ENCODE measurements around the gene TUT4. TPM values are rescaled to one million over a fixed set of nuclear protein-coding genes. Genes with fewer than 3 reads are reported as not detected.

TUT4 gene
- total RNA-seq = 10 to 100 TPM; 37.5 to 40.1 TPM
- 100 to 1,000 TPM; 104 to 138 (median 123) TPM for polyA plus RNA-seq (ENCODE audit: insufficient read length in 6 of 6)
- long read RNA-seq, donor 1, full-length matches to known transcripts = 12 of 341 reads
- long read RNA-seq, donor 1, partial matches to known transcripts = 204 of 341 reads
- long read RNA-seq, donor 1, other reads (novel, unspliced or antisense) = 125 of 341 reads
- long read RNA-seq, donor 2, full-length matches to known transcripts = 15 of 381 reads
- long read RNA-seq, donor 2, partial matches to known transcripts = 360 of 381 reads
- long read RNA-seq, donor 2, other reads (novel, unspliced or antisense) = 6 of 381 reads
- long read RNA-seq, donor 3, full-length matches to known transcripts = 3 of 3 reads
- long read RNA-seq, donor 3, partial matches to known transcripts = 0 of 3 reads
- long read RNA-seq, donor 3, other reads (novel, unspliced or antisense) = 0 of 3 reads
- long read RNA-seq, donor 4, partial matches to known transcripts = 13 of 14 reads
- long read RNA-seq, donor 4, other reads (novel, unspliced or antisense) = 1 of 14 reads
- long read RNA-seq, donor 5, transcript TUT4-207 (3 exons, 775 nt) = major isoform, 8 of 23 reads
- long read RNA-seq, donor 5, partial matches to known transcripts = 14 of 23 reads
- long read RNA-seq, donor 5, other reads (novel, unspliced or antisense) = 0 of 23 reads
- long read RNA-seq, donor 6, partial matches to known transcripts = 0 of 2 reads
- long read RNA-seq, donor 6, other reads (novel, unspliced or antisense) = 0 of 2 reads
- long read RNA-seq, donor 7, transcript TUT4-207 (3 exons, 775 nt) = major isoform, 5 of 136 reads
- long read RNA-seq, donor 7, partial matches to known transcripts = 54 of 136 reads
- long read RNA-seq, donor 7, other reads (novel, unspliced or antisense) = 77 of 136 reads
- long read RNA-seq, donor 8, full-length matches to known transcripts = 12 of 23 reads
- long read RNA-seq, donor 8, partial matches to known transcripts = 11 of 23 reads
- long read RNA-seq, donor 8, other reads (novel, unspliced or antisense) = 0 of 23 reads
- long read RNA-seq, donor 9 = 0 reads
- long read RNA-seq, donor 10, partial matches to known transcripts = 1 of 2 reads
- long read RNA-seq, donor 10, other reads (novel, unspliced or antisense) = 1 of 2 reads
- long read RNA-seq, donor 11, partial matches to known transcripts = 7 of 12 reads
- long read RNA-seq, donor 11, other reads (novel, unspliced or antisense) = 0 of 12 reads
- long read RNA-seq, donor 12, transcript TUT4-207 (3 exons, 775 nt) = major isoform, 6 of 98 reads
- long read RNA-seq, donor 12, partial matches to known transcripts = 53 of 98 reads
- long read RNA-seq, donor 12, other reads (novel, unspliced or antisense) = 38 of 98 reads

- no peak for TF ChIP-seq CTCF (IDR thresholded peaks at IDR 0.05)
- Histone ChIP-seq H3K9me3 (no peaks in the 10 kb centered on the region), H3K36me3 (no peaks in the 10 kb centered on the region), H3K4me3 (peak within 1 kb of the TSS; percentile 89 to 96), H3K27me3 (no peaks in the 10 kb centered on the region), H3K4me1 (peaks cover 5 to 33% of the 10 kb centered on the region in 2 donors), H3K27ac (peak within 1 kb of the TSS; percentile 84 to 93)
- DNase-seq = peak; percentile 80 to 95 (median 92)
- ATAC-seq = peak; percentile 83
- intact Hi-C loops (cut with DNase I) = no loop called here
These were observed at the start of gene TUT4 for GRCh38 chr1:52552505-52553361. Gene TUT4, minus strand, starts transcription at chr1:52553092. Its CDS starts 26,812 bp downstream, at chr1:52526280.

GRCh38 chr1:52601991-52602855, 49.3 kb upstream of the TUT4 start, which contains the start of gene GPX7:
Gene GPX7, plus strand, starts transcription at chr1:52602371. Its CDS starts 39 bp downstream, at chr1:52602410.
- H3K4me3 ChIP-seq = peak within 1 kb of the TSS; percentile 36 to 53
- H3K27me3 ChIP-seq = no peaks in the 10 kb centered on the region
- no peaks in the 10 kb centered on the region for H3K9me3 ChIP-seq
- H3K27ac ChIP-seq = peak within 1 kb of the TSS; percentile 62 to 67
- ATAC-seq (peak; percentile 78), DNase-seq (peak; percentile 47 to 86 (median 58))
- H3K4me1 ChIP-seq = peaks cover 7 to 34% of the 10 kb centered on the region in 2 donors
- no peak for TF ChIP-seq CTCF (IDR thresholded peaks at IDR 0.05)
- intact Hi-C loops (cut with DNase I) = no loop called here
- H3K36me3 ChIP-seq = peaks cover 0 to 12% of the 10 kb centered on the region in 2 donors

- no peak for ATAC-seq
- peak overlapping the region in 1 of 2 donors; percentile 53 for H3K4me3 ChIP-seq
- no peak for TF ChIP-seq CTCF (IDR thresholded peaks at IDR 0.05)
- no peaks in the 10 kb centered on the region for H3K9me3 ChIP-seq
- peaks cover 0 to 5% of the 10 kb centered on the region in 2 donors for H3K36me3 ChIP-seq
- intact Hi-C loops (cut with DNase I) = no loop called here
- H3K4me1 ChIP-seq = peaks cover 7 to 34% of the 10 kb centered on the region in 2 donors
- H3K27me3 ChIP-seq = no peaks in the 10 kb centered on the region
- DNase-seq = no peak
- no peak overlapping the region for H3K27ac ChIP-seq
These were observed 48.6 kb upstream of the TUT4 start for GRCh38 chr1:52601519-52601918.

Measured in left lung (tissue), 14 donors.